Esophagus muscularis mucosa (tissue), 3 donors: ENCODE data around the gene MAPK13.

Experiments
- CTCF ChIP-seq, 3 experiments: fragments of 200-600 bp in 2 of 3; fragments of 450-650 bp in 1 of 3; sonication (generic) in 2 of 3; IDR thresholded peaks; one replicate each; pipeline ENCODE4 v1.5.1; 2017 to 2019; ENCODE audit warnings: antibody characterized with exemption in 3 of 3, mild to moderate bottlenecking in 2 of 3, moderate library complexity in 1 of 3
- POLR2A ChIP-seq: fragments of 450-650 bp; IDR thresholded peaks from one replicate; pipeline ENCODE4 v1.6.1; 2017; ENCODE audit warnings: antibody characterized with exemption, moderate library complexity, mild to moderate bottlenecking, low read depth
- POLR2AphosphoS5 ChIP-seq, 2 donors: sonication (generic); formaldehyde crosslinking; IDR thresholded peaks; one replicate each; pipeline ENCODE4 v1.6.1; 2017; ENCODE audit warnings: antibody characterized with exemption in 2 of 2

DNA sequence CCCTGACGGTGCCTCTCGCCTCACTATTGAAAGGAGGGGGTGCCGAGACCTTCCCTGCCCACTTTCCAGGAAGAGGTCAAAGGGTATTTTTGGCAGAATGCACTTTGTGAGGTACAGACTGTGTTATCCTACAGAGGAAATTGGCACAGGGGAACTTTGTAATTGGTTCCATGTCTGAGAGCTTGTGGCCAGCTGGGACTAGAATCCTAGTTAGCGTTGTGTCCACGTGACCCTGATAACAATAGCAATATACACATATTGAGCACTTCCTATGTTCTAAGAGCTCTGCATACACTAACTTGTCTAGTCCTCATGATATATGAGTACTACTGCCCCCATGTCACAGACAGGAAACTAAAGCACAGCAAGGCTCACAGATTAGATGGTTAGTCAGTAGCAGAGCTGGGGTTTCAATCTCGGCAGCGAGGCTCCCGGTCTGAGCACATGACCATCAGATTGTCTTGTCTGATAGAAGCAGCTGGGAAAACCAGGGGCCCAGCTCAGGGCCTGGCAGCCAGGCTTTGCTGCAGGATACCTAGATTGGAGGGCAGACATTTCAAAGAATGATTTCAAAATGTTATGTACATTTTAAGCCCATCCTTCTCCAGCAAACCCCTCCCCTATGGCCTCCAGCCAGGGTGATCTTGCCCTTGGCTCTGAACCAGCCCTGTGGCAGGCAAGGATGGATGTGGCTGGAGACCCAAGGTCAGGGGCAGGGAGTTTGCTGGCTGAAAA lies 1.4 kb downstream of the MAPK13 start:
- no peak for TF ChIP-seq CTCF (IDR thresholded peaks at IDR 0.05)
- no peak for TF ChIP-seq POLR2A
- no peak for TF ChIP-seq POLR2AphosphoS5 (IDR thresholded peaks at IDR 0.05)
